GM18861 (cell line): ENCODE data around the gene BEST1.

Experiments used
- ATAC-seq: cut with Tn5 transposase; IDR thresholded peaks from one replicate; pipeline ENCODE4 v1.9.1; 2021; ENCODE audit not compliant: unreplicated experiment

The BEST1 gene

GRCh38 chr11:61950035-61950547, at the start of gene BEST1:
Gene BEST1, plus strand, starts transcription at chr11:61950351. Its CDS starts 1,456 bp downstream, at chr11:61951807.
- no peak for ATAC-seq

- ATAC-seq, result no peak
Measured at GRCh38 chr11:61901397-61901796, 48.8 kb upstream of the BEST1 start.

GRCh38 chr11:61902313-61902712, 47.8 kb upstream of the BEST1 start:
- no peak for ATAC-seq

GRCh38 chr11:61903845-61904244, 46.3 kb upstream of the BEST1 start:
- ATAC-seq, result no peak

GRCh38 chr11:61904539-61905048, 45.6 kb upstream of the BEST1 start:
- ATAC-seq, result no peak

GRCh38 chr11:61905067-61905696, 45.0 kb upstream of the BEST1 start:
- ATAC-seq, result no peak

- no peak for ATAC-seq
Measured at GRCh38 chr11:61905801-61906521, 44.2 kb upstream of the BEST1 start.

GRCh38 chr11:61906522-61906909, 43.6 kb upstream of the BEST1 start:
- no peak for ATAC-seq

GRCh38 chr11:61907282-61907681, 42.9 kb upstream of the BEST1 start:
- no peak for ATAC-seq

GRCh38 chr11:61907871-61908729, 42.1 kb upstream of the BEST1 start:
- ATAC-seq, result no peak

- ATAC-seq, result no peak
Measured at GRCh38 chr11:61908730-61909316, 41.3 kb upstream of the BEST1 start.

GRCh38 chr11:61910187-61911127, 39.7 kb upstream of the BEST1 start:
- ATAC-seq, result no peak

GRCh38 chr11:61911128-61911700, 38.9 kb upstream of the BEST1 start:
- no peak for ATAC-seq

- no peak for ATAC-seq
Measured at GRCh38 chr11:61911701-61912529, 38.2 kb upstream of the BEST1 start.

- ATAC-seq, result no peak
Measured at GRCh38 chr11:61912530-61912898, 37.6 kb upstream of the BEST1 start.

GRCh38 chr11:61912991-61913698, 37.0 kb upstream of the BEST1 start:
- no peak for ATAC-seq

- no peak for ATAC-seq
Measured at GRCh38 chr11:61913699-61914395, 36.3 kb upstream of the BEST1 start.
